ENCODE measurements around the gene ESRP2. TPM values are rescaled to one million over a fixed set of nuclear protein-coding genes. Genes with fewer than 3 reads are reported as not detected.

ESRP2 gene
- total RNA-seq, 4 donors from 2014 or later: 0.42 to 2.4 (median 1.2) TPM

GRCh38 chr16:68235108-68235886, 630 bp downstream of the ESRP2 start:
- Histone ChIP-seq H3K4me3 (peak overlapping the region in 3 of 4 donors; percentile 56 to 75 (median 66)), H3K9me3 (no peaks in the 10 kb centered on the region), H3K27ac (peak overlapping the region in 3 of 4 donors; percentile 20 to 96 (median 85)), H3K27me3 (no peaks in the 10 kb centered on the region), H3K4me1 (peaks cover 0 to 48% (median 10%) of the 10 kb centered on the region in 4 donors), H3K36me3 (peaks cover 0 to 21% (median 0%) of the 10 kb centered on the region in 3 donors)
- no peak for DNase-seq (ENCODE audit: low spot score in 2 of 2)
- TF ChIP-seq POLR2A (IDR thresholded peaks at IDR 0.05) (no peak), EP300 (IDR thresholded peaks at IDR 0.05) (no peak)
- TF ChIP-seq, protein P1, sequence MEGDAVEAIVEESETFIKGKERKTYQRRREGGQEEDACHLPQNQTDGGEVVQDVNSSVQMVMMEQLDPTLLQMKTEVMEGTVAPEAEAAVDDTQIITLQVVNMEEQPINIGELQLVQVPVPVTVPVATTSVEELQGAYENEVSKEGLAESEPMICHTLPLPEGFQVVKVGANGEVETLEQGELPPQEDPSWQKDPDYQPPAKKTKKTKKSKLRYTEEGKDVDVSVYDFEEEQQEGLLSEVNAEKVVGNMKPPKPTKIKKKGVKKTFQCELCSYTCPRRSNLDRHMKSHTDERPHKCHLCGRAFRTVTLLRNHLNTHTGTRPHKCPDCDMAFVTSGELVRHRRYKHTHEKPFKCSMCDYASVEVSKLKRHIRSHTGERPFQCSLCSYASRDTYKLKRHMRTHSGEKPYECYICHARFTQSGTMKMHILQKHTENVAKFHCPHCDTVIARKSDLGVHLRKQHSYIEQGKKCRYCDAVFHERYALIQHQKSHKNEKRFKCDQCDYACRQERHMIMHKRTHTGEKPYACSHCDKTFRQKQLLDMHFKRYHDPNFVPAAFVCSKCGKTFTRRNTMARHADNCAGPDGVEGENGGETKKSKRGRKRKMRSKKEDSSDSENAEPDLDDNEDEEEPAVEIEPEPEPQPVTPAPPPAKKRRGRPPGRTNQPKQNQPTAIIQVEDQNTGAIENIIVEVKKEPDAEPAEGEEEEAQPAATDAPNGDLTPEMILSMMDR (IDR thresholded peaks at IDR 0.05): no peak
- 57 to 59% methylated on average over 35 to 59 of the region's 73 CpGs for WGBS, 2 donors

GRCh38 chr16:68234188-68235107, 1.5 kb downstream of the ESRP2 start:
- no peak for TF ChIP-seq POLR2A (IDR thresholded peaks at IDR 0.05)
- TF ChIP-seq EP300 (IDR thresholded peaks at IDR 0.05): no peak
- TF ChIP-seq, protein P1 (IDR thresholded peaks at IDR 0.05): no peak
- Histone ChIP-seq H3K4me3 (peak overlapping the region in 1 of 4 donors; percentile 66), H3K36me3 (peaks cover 0 to 27% (median 0%) of the 10 kb centered on the region in 3 donors), H3K4me1 (peaks cover 0 to 44% (median 7%) of the 10 kb centered on the region in 4 donors), H3K9me3 (no peaks in the 10 kb centered on the region), H3K27ac (peak overlapping the region in 3 of 4 donors; percentile 20 to 96 (median 85)), H3K27me3 (no peaks in the 10 kb centered on the region)
- no peak for DNase-seq (ENCODE audit: low spot score in 2 of 2)
- 63 to 68% methylated on average over 8 to 12 of the region's 13 CpGs for WGBS, 2 donors

DNA sequence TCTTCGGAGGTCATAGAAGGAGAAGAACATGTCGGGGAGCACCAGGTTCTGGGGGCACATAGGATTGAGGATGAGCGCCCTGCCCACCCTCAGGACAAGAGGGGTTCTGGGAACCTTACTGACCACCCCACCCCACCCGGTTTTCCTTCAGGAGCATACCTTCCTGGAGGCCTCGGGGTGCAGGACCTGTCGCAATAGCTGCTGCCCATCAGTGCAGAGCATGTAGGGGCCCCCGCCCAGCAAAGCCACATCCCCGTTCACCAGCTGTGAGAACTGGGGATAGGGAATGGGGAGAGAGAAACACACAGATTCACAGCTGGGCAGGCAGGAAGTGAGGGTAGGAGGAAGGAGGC, 2.1 kb downstream of the ESRP2 start:
- no peak for TF ChIP-seq POLR2A (IDR thresholded peaks at IDR 0.05)
- TF ChIP-seq, protein P1 (IDR thresholded peaks at IDR 0.05): no peak
- no peak for TF ChIP-seq EP300 (IDR thresholded peaks at IDR 0.05)
- Histone ChIP-seq H3K9me3 (no peaks in the 10 kb centered on the region), H3K4me1 (peaks cover 0 to 50% (median 10%) of the 10 kb centered on the region in 4 donors), H3K4me3 (no peak overlapping the region), H3K36me3 (peaks cover 0 to 27% (median 0%) of the 10 kb centered on the region in 3 donors), H3K27me3 (no peaks in the 10 kb centered on the region), H3K27ac (peak overlapping the region in 1 of 4 donors; percentile 85)
- DNase-seq (ENCODE audit: low spot score in 2 of 2): no peak
- 78 to 79% methylated on average over 7 to 8 of the region's 8 CpGs for WGBS, 2 donors

GRCh38 chr16:68233085-68233834, 2.7 kb downstream of the ESRP2 start:
- 74 to 88% methylated on average over 5 of the region's 5 CpGs for WGBS, 2 donors
- no peak for DNase-seq (ENCODE audit: low spot score in 2 of 2)
- no peaks in the 10 kb centered on the region for H3K9me3 ChIP-seq
- no peak overlapping the region for H3K27ac ChIP-seq
- no peak for TF ChIP-seq POLR2A (IDR thresholded peaks at IDR 0.05)
- TF ChIP-seq, protein P1 (IDR thresholded peaks at IDR 0.05): no peak
- no peak for TF ChIP-seq EP300 (IDR thresholded peaks at IDR 0.05)
- no peaks in the 10 kb centered on the region for H3K27me3 ChIP-seq
- peaks cover 0 to 27% (median 0%) of the 10 kb centered on the region in 3 donors for H3K36me3 ChIP-seq
- no peak overlapping the region for H3K4me3 ChIP-seq
- H3K4me1 ChIP-seq: peaks cover 0 to 52% (median 12%) of the 10 kb centered on the region in 4 donors

Measured in tibial nerve (tissue), 4 donors.